DOHH2 (cell line): ENCODE data around the gene ADH4.

ENCODE experiments used
- EZH2phosphoT487 ChIP-seq: fragments of 200-600 bp; sonication (generic); IDR thresholded peaks from 2 replicates; pipeline ENCODE4 v1.6.1; 2017; ENCODE audit warnings: borderline replicate concordance, mild to moderate bottlenecking, antibody characterized with exemption, low read length, moderate library complexity, mixed read lengths
- TF ChIP-seq, protein P1 (sequence below): fragments of 200-600 bp; sonication (generic); IDR thresholded peaks from one replicate; pipeline ENCODE4 v1.5.1; 2014; ENCODE audit warnings: antibody characterized with exemption, mild to moderate bottlenecking, low read depth, low read length; ENCODE audit not compliant: poor library complexity, severe bottlenecking

DNA sequence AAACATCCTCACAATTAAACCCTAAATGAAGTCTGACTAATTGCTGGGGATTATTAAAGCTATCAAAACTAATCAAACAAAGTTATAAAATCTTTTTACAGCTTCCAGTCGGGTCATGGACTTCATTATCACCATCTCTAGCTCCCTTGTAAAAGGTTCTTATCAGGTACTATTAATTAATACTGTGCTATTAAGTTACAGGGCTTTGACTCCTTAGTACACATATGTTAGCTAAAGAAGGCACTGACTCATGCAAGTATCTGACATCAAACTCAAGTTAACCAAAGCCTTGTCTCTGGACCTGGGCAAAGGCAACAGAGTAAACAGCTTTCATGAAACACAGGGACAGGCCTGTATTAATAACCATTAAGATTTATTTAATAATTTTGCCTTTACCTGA, 7.9 kb upstream of the ADH4 start:
- TF ChIP-seq, protein P1, sequence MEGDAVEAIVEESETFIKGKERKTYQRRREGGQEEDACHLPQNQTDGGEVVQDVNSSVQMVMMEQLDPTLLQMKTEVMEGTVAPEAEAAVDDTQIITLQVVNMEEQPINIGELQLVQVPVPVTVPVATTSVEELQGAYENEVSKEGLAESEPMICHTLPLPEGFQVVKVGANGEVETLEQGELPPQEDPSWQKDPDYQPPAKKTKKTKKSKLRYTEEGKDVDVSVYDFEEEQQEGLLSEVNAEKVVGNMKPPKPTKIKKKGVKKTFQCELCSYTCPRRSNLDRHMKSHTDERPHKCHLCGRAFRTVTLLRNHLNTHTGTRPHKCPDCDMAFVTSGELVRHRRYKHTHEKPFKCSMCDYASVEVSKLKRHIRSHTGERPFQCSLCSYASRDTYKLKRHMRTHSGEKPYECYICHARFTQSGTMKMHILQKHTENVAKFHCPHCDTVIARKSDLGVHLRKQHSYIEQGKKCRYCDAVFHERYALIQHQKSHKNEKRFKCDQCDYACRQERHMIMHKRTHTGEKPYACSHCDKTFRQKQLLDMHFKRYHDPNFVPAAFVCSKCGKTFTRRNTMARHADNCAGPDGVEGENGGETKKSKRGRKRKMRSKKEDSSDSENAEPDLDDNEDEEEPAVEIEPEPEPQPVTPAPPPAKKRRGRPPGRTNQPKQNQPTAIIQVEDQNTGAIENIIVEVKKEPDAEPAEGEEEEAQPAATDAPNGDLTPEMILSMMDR: no peak
- TF ChIP-seq EZH2phosphoT487: no peak
